B cell (primary cell): ENCODE results near the gene SIPA1L3.

Experiments used
- CTCF ChIP-seq: fragments of 200-600 bp; IDR thresholded peaks from one replicate; pipeline ENCODE4 v1.8.0; 2022; ENCODE audit warnings: antibody characterized with exemption, mild to moderate bottlenecking
- EZH2 ChIP-seq: IDR thresholded peaks from 2 replicates; pipeline ENCODE4 v1.6.1; 2012; ENCODE audit warnings: borderline replicate concordance, low read depth, mild to moderate bottlenecking, moderate library complexity, low read length; ENCODE audit not compliant: insufficient read depth, poor library complexity, severe bottlenecking

- TF ChIP-seq CTCF (no peak), EZH2 (no peak)
Measured at GRCh38 chr19:38151242-38151641, 244.2 kb downstream of the SIPA1L3 start.
